CD14-positive monocyte (primary cell): ENCODE results near the gene SLC22A9. TPM values are rescaled to one million over a fixed set of nuclear protein-coding genes. Genes with fewer than 3 reads are reported as not detected.

Experiments used
- DNase-seq, 3 donors: peaks; one replicate each; pipeline ENCODE4 v3.0.0-alpha.2; 2011 to 2022
- H2AFZ ChIP-seq: 2 replicates; pipeline ENCODE4 v1.6.0; 2012; ENCODE audit warnings: mild to moderate bottlenecking, low read depth, low read length, inconsistent platforms; ENCODE audit not compliant: insufficient read depth, poor library complexity, severe bottlenecking
- H3K27ac ChIP-seq, 2 donors: 1 replicate in 1 of 2; 2 replicates in 1 of 2; pipeline ENCODE4 v1.5.1; 2012 to 2013; ENCODE audit warnings: low read length in 2 of 2, control low read depth in 1 of 2, inconsistent platforms in 1 of 2, low read depth in 1 of 2, mild to moderate bottlenecking in 1 of 2
- H3K27me3 ChIP-seq, 2 donors: one replicate each; pipeline versions ENCODE4 v1.6.0 to v1.6.1; 2011 to 2013; ENCODE audit warnings: low read length in 2 of 2; ENCODE audit not compliant: control insufficient read depth in 2 of 2, insufficient read depth in 2 of 2
- H3K36me3 ChIP-seq, 2 donors: replicated peaks in 1 of 2; 1 replicate in 1 of 2; 2 replicates in 1 of 2; pipeline versions ENCODE4 v1.5.1 to v1.6.1; 2012 to 2013; ENCODE audit warnings: low read length in 2 of 2, control low read depth in 1 of 2, inconsistent platforms in 1 of 2, mild to moderate bottlenecking in 1 of 2; ENCODE audit not compliant: insufficient read depth in 2 of 2, control insufficient read depth in 1 of 2
- H3K4me1 ChIP-seq, 2 donors: 1 replicate in 1 of 2; 2 replicates in 1 of 2; pipeline versions ENCODE4 v1.5.1 to v1.6.1; 2012 to 2013; ENCODE audit warnings: low read length in 2 of 2, control low read depth in 1 of 2, inconsistent platforms in 1 of 2, mild to moderate bottlenecking in 1 of 2, moderate library complexity in 1 of 2; ENCODE audit not compliant: insufficient read depth in 2 of 2, control insufficient read depth in 1 of 2
- H3K4me2 ChIP-seq: replicated peaks from 2 replicates; pipeline ENCODE3; 2012; ENCODE audit warnings: low read length, moderate library complexity, mild to moderate bottlenecking; ENCODE audit not compliant: poor library complexity, severe bottlenecking; ENCODE audit errors: extremely low read depth
- H3K4me3 ChIP-seq, 3 experiments: fragments of 200-600 bp in 1 of 3; sonication (generic) in 1 of 3; replicated peaks in 1 of 3; 1 replicate in 2 of 3; 2 replicates in 1 of 3; pipeline ENCODE4 v1.5.1; 2011 to 2013; ENCODE audit warnings: low read length in 3 of 3, mild to moderate bottlenecking in 3 of 3, control low read depth in 2 of 3, low read depth in 2 of 3, inconsistent platforms in 1 of 3, moderate library complexity in 1 of 3
- H3K79me2 ChIP-seq: 2 replicates; pipeline ENCODE4 v1.6.0; 2012; ENCODE audit warnings: mild to moderate bottlenecking, control low read depth, inconsistent platforms, low read length, moderate library complexity; ENCODE audit not compliant: insufficient read depth
- H3K9ac ChIP-seq: 2 replicates; pipeline ENCODE4 v1.6.0; 2017; ENCODE audit warnings: low read length, mild to moderate bottlenecking; ENCODE audit not compliant: insufficient read depth, poor library complexity, severe bottlenecking
- H3K9me3 ChIP-seq, 2 donors: replicated peaks in 1 of 2; 1 replicate in 1 of 2; 2 replicates in 1 of 2; pipeline versions ENCODE4 v1.5.1 to v1.6.1; 2012 to 2013; ENCODE audit warnings: low read length in 2 of 2, control low read depth in 1 of 2; ENCODE audit not compliant: control insufficient read depth in 1 of 2, insufficient read depth in 1 of 2
- H4K20me1 ChIP-seq: 2 replicates; pipeline ENCODE4 v1.6.0; 2012; ENCODE audit warnings: mild to moderate bottlenecking, low read length, control low read depth, moderate library complexity; ENCODE audit not compliant: insufficient read depth
- H3K27ac Mint-ChIP-seq, 7 donors: one replicate each; pipeline ENCODE4 v1.8.0; 2020; ENCODE audit warnings: mild to moderate bottlenecking in 7 of 7, mixed read lengths in 7 of 7, moderate library complexity in 6 of 7, inconsistent platforms in 2 of 7
- H3K27me3 Mint-ChIP-seq, 3 donors: one replicate each; pipeline ENCODE4 v1.8.0; 2021 to 2022; ENCODE audit warnings: low read depth in 3 of 3, mild to moderate bottlenecking in 3 of 3, mixed read lengths in 3 of 3, moderate library complexity in 3 of 3, inconsistent platforms in 1 of 3
- H3K36me3 Mint-ChIP-seq, 2 donors: one replicate each; pipeline ENCODE4 v1.8.0; 2020; ENCODE audit warnings: mixed read lengths in 2 of 2, inconsistent platforms in 1 of 2, mild to moderate bottlenecking in 1 of 2
- H3K4me1 Mint-ChIP-seq: one replicate; pipeline ENCODE4 v1.8.0; 2020; ENCODE audit warnings: mild to moderate bottlenecking, mixed read lengths
- H3K4me3 Mint-ChIP-seq, 2 donors: one replicate each; pipeline ENCODE4 v1.8.0; 2020; ENCODE audit warnings: mild to moderate bottlenecking in 2 of 2, mixed read lengths in 2 of 2, moderate library complexity in 1 of 2
- H3K9me3 Mint-ChIP-seq, 7 donors: one replicate each; pipeline ENCODE4 v1.8.0; 2020 to 2022; ENCODE audit warnings: mixed read lengths in 7 of 7, mild to moderate bottlenecking in 6 of 7, moderate library complexity in 6 of 7, inconsistent platforms in 2 of 7
- CTCF ChIP-seq: fragments of 200-600 bp; IDR thresholded peaks from one replicate; pipeline ENCODE4 v1.8.0; 2022; ENCODE audit warnings: antibody characterized with exemption, mild to moderate bottlenecking
- WGBS: methylation state at CpG from one replicate; pipeline ENCODE4 v1.1.5; 2013; ENCODE audit warnings: missing lambda C conversion rate; ENCODE audit not compliant: insufficient coverage; 5-methylcytosine and 5-hydroxymethylcytosine counted together
- intact Hi-C, 2 donors: fragments of 100-400 bp; cut with micrococcal nuclease; formaldehyde crosslinking; loops; one replicate each; pipeline versions ENCODE4 v1.15.0 to v1.15.1; 2023
- polyA plus RNA-seq, 3 donors: library from polyadenylated mRNA; depleted of rRNA in 1 of 3; unstranded in 2 of 3; stranded (reverse) in 1 of 3; fragments of 300-500 nt in 2 of 3; fragments of >200 nt in 1 of 3; fragmentation: Illumina TruSeq in 2 of 3; gene quantifications; 1 replicate in 2 of 3; 2 replicates in 1 of 3; pipeline ENCODE4 v1.2.3, GENCODE V29; 2012 to 2021

SLC22A9 gene
- polyA plus RNA-seq, 3 donors, result not detected

GRCh38 chr11:63444160-63444559 is 74.6 kb downstream of the SLC22A9 start:
- Mint-ChIP-seq H3K36me3 (no peaks in the 10 kb centered on the region), H3K27ac (no peak overlapping the region), H3K4me3 (no peak overlapping the region), H3K9me3 (peaks cover 0 to 7% (median 2%) of the 10 kb centered on the region in 7 donors), H3K27me3 (peaks cover 0 to 6% (median 0%) of the 10 kb centered on the region in 3 donors), H3K4me1 (peaks cover 18% of the 10 kb centered on the region)
- no peaks in the 10 kb centered on the region for H3K9me3 ChIP-seq
- no peaks in the 10 kb centered on the region for H3K36me3 ChIP-seq
- TF ChIP-seq CTCF, result no peak
- no peak overlapping the region for H3K9ac ChIP-seq
- no peaks in the 10 kb centered on the region for H3K27me3 ChIP-seq
- H2AFZ ChIP-seq, result no peak overlapping the region
- H4K20me1 ChIP-seq, result no peaks in the 10 kb centered on the region
- intact Hi-C loops, result no loop called here
- H3K4me2 ChIP-seq, result no peak overlapping the region
- H3K27ac ChIP-seq, result no peak overlapping the region
- WGBS, result no CpG with 5 or more reads among the region's 2 CpGs
- H3K4me3 ChIP-seq, result no peak overlapping the region
- H3K4me1 ChIP-seq, result peaks cover 0 to 3% of the 10 kb centered on the region in 2 donors
- H3K79me2 ChIP-seq, result no peaks in the 10 kb centered on the region
- DNase-seq, result no peak

- Mint-ChIP-seq H3K9me3 (peaks cover 0 to 6% (median 2%) of the 10 kb centered on the region in 7 donors), H3K4me3 (no peak overlapping the region), H3K4me1 (peaks cover 18% of the 10 kb centered on the region), H3K36me3 (no peaks in the 10 kb centered on the region), H3K27ac (no peak overlapping the region), H3K27me3 (peaks cover 0 to 6% (median 0%) of the 10 kb centered on the region in 3 donors)
- H4K20me1 ChIP-seq, result no peaks in the 10 kb centered on the region
- H3K9me3 ChIP-seq, result no peaks in the 10 kb centered on the region
- H3K4me2 ChIP-seq, result no peak overlapping the region
- H3K27me3 ChIP-seq, result no peaks in the 10 kb centered on the region
- H3K4me3 ChIP-seq, result no peak overlapping the region
- H2AFZ ChIP-seq, result no peak overlapping the region
- no peak overlapping the region for H3K9ac ChIP-seq
- intact Hi-C loops, result no loop called here
- H3K27ac ChIP-seq, result no peak overlapping the region
- no peaks in the 10 kb centered on the region for H3K79me2 ChIP-seq
- DNase-seq, result no peak
- H3K36me3 ChIP-seq, result no peaks in the 10 kb centered on the region
- peaks cover 0 to 3% of the 10 kb centered on the region in 2 donors for H3K4me1 ChIP-seq
- 100% methylated on average over 2 of the region's 2 CpGs for WGBS
- TF ChIP-seq CTCF, result no peak
Measured at GRCh38 chr11:63445118-63445517, 75.5 kb downstream of the SLC22A9 start.
